Stimulated activated CD8-positive, alpha-beta memory T cell treated with anti-CD3 and anti-CD28 coated beads, Interleukin-7, amount 100 ng/mL, for 4 hours (primary cell): ENCODE data around the gene TTC28.
A peak's percentile ranks its signal among the peaks of the same experiment; 100 is the strongest.
"Not testable (repeated sequence)": the region's sequence is repeated elsewhere in the genome, so short reads cannot be mapped to it uniquely, and the experiment has no call there.

Experiments used
- DNase-seq, 2 donors: peaks; one replicate each; pipeline ENCODE4 v3.0.0-alpha.2; 2020; ENCODE audit warnings: low read depth in 2 of 2

TTC28 gene

GRCh38 chr22:28678170-28678569 is 1.5 kb downstream of the TTC28 start:
- DNase-seq: not testable (repeated sequence)

- DNase-seq: peak in 1 of 2 donors; percentile 16
Measured at GRCh38 chr22:28674121-28674563, 5.5 kb downstream of the TTC28 start.

GRCh38 chr22:28670756-28671155 is 8.9 kb downstream of the TTC28 start:
- DNase-seq: no peak

GRCh38 chr22:28670161-28670560 is 9.5 kb downstream of the TTC28 start:
- DNase-seq: no peak

- no peak for DNase-seq
Measured at GRCh38 chr22:28669387-28669786, 10.3 kb downstream of the TTC28 start.

GRCh38 chr22:28663569-28663942 is 16.1 kb downstream of the TTC28 start:
- not testable (repeated sequence) for DNase-seq

- DNase-seq: no peak
Measured at GRCh38 chr22:28658448-28658847, 21.2 kb downstream of the TTC28 start.

GRCh38 chr22:28656181-28656580 is 23.5 kb downstream of the TTC28 start:
- no peak for DNase-seq

GRCh38 chr22:28650463-28650862 is 29.2 kb downstream of the TTC28 start:
- no peak for DNase-seq

- DNase-seq: no peak
Measured at GRCh38 chr22:28648792-28649191, 30.8 kb downstream of the TTC28 start.

GRCh38 chr22:28647216-28647615 is 32.4 kb downstream of the TTC28 start:
- DNase-seq: no peak

- DNase-seq: no peak
Measured at GRCh38 chr22:28639321-28639720, 40.3 kb downstream of the TTC28 start.

GRCh38 chr22:28637225-28637624 is 42.4 kb downstream of the TTC28 start:
- DNase-seq: no peak

GRCh38 chr22:28630177-28630574 is 49.5 kb downstream of the TTC28 start:
- DNase-seq: no peak

- DNase-seq: no peak
Measured at GRCh38 chr22:28629420-28630176, 50.0 kb downstream of the TTC28 start.

GRCh38 chr22:28628766-28629165 is 50.9 kb downstream of the TTC28 start:
- DNase-seq: no peak

GRCh38 chr22:28627791-28628190 is 51.8 kb downstream of the TTC28 start:
- no peak for DNase-seq

GRCh38 chr22:28620244-28620922 is 59.3 kb downstream of the TTC28 start:
- DNase-seq: no peak

GRCh38 chr22:28619236-28619635 is 60.4 kb downstream of the TTC28 start:
- DNase-seq: no peak

- not testable (repeated sequence) for DNase-seq
Measured at GRCh38 chr22:28615423-28615822, 64.2 kb downstream of the TTC28 start.

- DNase-seq: no peak
Measured at GRCh38 chr22:28609921-28610320, 69.7 kb downstream of the TTC28 start.

- no peak for DNase-seq
Measured at GRCh38 chr22:28608546-28608945, 71.1 kb downstream of the TTC28 start.

GRCh38 chr22:28607795-28608194 is 71.8 kb downstream of the TTC28 start:
- DNase-seq: no peak
